Measurements from ENCODE around the gene ST7. TPM values are rescaled to one million over a fixed set of nuclear protein-coding genes. Genes with fewer than 3 reads are reported as not detected.

ST7 gene
- polyA plus RNA-seq, 1 donor from 2014 or later = 76.8 TPM

DNA sequence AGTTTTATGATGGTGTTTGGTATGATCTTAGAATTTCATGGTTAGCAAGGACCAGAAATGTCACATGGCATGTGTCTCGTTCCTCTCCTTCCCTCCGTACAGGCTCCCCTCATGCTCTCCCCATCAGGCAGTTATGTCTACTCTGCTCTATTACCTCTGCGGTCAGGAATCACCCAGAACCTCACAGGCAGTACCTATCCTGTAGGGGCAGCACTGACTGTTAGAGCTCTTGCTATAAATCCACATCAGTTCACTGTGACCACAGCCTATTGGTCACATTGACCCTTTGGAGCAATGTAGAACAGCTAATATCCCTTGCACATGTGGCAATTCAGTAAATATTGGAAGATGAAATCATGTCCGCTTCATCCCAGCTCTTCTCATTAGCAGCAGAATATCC lies 217.8 kb downstream of the ST7 start:
- Histone ChIP-seq H3K27ac (ENCODE audit: low read length) (no peak overlapping the region), H2AFZ (ENCODE audit: low read depth, low read length) (no peak overlapping the region), H3K4me3 (ENCODE audit: low read length) (no peak overlapping the region), H3K79me2 (replicated peaks; ENCODE audit: insufficient read depth, low read length) (no peaks in the 10 kb centered on the region), H3F3A (ENCODE audit: insufficient read depth, low read length, poor library complexity, severe bottlenecking) (no peaks in the 10 kb centered on the region), H3K9me3 (ENCODE audit: low read length) (no peaks in the 10 kb centered on the region), H4K20me1 (ENCODE audit: insufficient read depth) (no peaks in the 10 kb centered on the region), H3K4me2 (ENCODE audit: low read length) (no peak overlapping the region), H3K9me2 (ENCODE audit: insufficient read depth, low read length) (no peaks in the 10 kb centered on the region), H3K27me3 (ENCODE audit: insufficient read depth, low read depth, low read length) (no peaks in the 10 kb centered on the region), H3K9ac (ENCODE audit: low read length) (no peak overlapping the region), H3K36me3 (ENCODE audit: insufficient read depth, low read length) (no peaks in the 10 kb centered on the region)
- TF ChIP-seq EZH2 (IDR thresholded peaks at IDR 0.05; ENCODE audit: borderline replicate concordance, insufficient read depth, low read length, poor library complexity, severe bottlenecking) (no peak), SMC3 (conservative IDR thresholded peaks at IDR 0.05; ENCODE audit: poor library complexity) (no peak), POLR2AphosphoS5 (IDR thresholded peaks at IDR 0.05) (no peak), EP300 (conservative IDR thresholded peaks at IDR 0.05; ENCODE audit: poor library complexity, severe bottlenecking) (no peak), CTCF (IDR thresholded peaks at IDR 0.05; ENCODE audit: poor library complexity, severe bottlenecking) (no peak), REST (IDR thresholded peaks at IDR 0.05; ENCODE audit: borderline replicate concordance) (no peak), TAF1 (IDR thresholded peaks at IDR 0.05; ENCODE audit: low read depth) (no peak), RAD21 (conservative IDR thresholded peaks at IDR 0.05) (no peak), MXI1 (conservative IDR thresholded peaks at IDR 0.05; ENCODE audit: poor library complexity, severe bottlenecking) (no peak)

- Histone ChIP-seq H2AFZ (ENCODE audit: low read depth, low read length) (no peak overlapping the region), H4K20me1 (ENCODE audit: insufficient read depth) (no peaks in the 10 kb centered on the region), H3K27ac (ENCODE audit: low read length) (no peak overlapping the region), H3K9me2 (ENCODE audit: insufficient read depth, low read length) (no peaks in the 10 kb centered on the region), H3K36me3 (ENCODE audit: insufficient read depth, low read length) (no peaks in the 10 kb centered on the region), H3F3A (ENCODE audit: insufficient read depth, low read length, poor library complexity, severe bottlenecking) (no peaks in the 10 kb centered on the region), H3K4me3 (ENCODE audit: low read length) (no peak overlapping the region), H3K79me2 (replicated peaks; ENCODE audit: insufficient read depth, low read length) (no peaks in the 10 kb centered on the region), H3K9me3 (ENCODE audit: low read length) (no peaks in the 10 kb centered on the region), H3K27me3 (ENCODE audit: insufficient read depth, low read depth, low read length) (no peaks in the 10 kb centered on the region), H3K4me2 (ENCODE audit: low read length) (no peak overlapping the region), H3K9ac (ENCODE audit: low read length) (no peak overlapping the region)
- TF ChIP-seq MXI1 (conservative IDR thresholded peaks at IDR 0.05; ENCODE audit: poor library complexity, severe bottlenecking) (no peak), EZH2 (IDR thresholded peaks at IDR 0.05; ENCODE audit: borderline replicate concordance, insufficient read depth, low read length, poor library complexity, severe bottlenecking) (no peak), RAD21 (conservative IDR thresholded peaks at IDR 0.05) (no peak), POLR2AphosphoS5 (IDR thresholded peaks at IDR 0.05) (no peak), CTCF (IDR thresholded peaks at IDR 0.05; ENCODE audit: poor library complexity, severe bottlenecking) (no peak), SMC3 (conservative IDR thresholded peaks at IDR 0.05; ENCODE audit: poor library complexity) (no peak), TAF1 (IDR thresholded peaks at IDR 0.05; ENCODE audit: low read depth) (no peak), EP300 (conservative IDR thresholded peaks at IDR 0.05; ENCODE audit: poor library complexity, severe bottlenecking) (no peak), REST (IDR thresholded peaks at IDR 0.05; ENCODE audit: borderline replicate concordance) (no peak)
These were observed 219.0 kb downstream of the ST7 start for GRCh38 chr7:117172283-117172682.
